Activated CD4-positive, alpha-beta T cell treated with anti-CD3 and anti-CD28 coated beads, Interleukin-2, amount 50 U/mL, for 4 hours (primary cell): Measurements from ENCODE around the gene SIVA1.
A peak's percentile ranks its signal among the peaks of the same experiment; 100 is the strongest.

Experiments
- DNase-seq, 2 experiments: peaks; one replicate each; pipeline ENCODE4 v3.0.0-alpha.2; 2020

Gene SIVA1

DNA sequence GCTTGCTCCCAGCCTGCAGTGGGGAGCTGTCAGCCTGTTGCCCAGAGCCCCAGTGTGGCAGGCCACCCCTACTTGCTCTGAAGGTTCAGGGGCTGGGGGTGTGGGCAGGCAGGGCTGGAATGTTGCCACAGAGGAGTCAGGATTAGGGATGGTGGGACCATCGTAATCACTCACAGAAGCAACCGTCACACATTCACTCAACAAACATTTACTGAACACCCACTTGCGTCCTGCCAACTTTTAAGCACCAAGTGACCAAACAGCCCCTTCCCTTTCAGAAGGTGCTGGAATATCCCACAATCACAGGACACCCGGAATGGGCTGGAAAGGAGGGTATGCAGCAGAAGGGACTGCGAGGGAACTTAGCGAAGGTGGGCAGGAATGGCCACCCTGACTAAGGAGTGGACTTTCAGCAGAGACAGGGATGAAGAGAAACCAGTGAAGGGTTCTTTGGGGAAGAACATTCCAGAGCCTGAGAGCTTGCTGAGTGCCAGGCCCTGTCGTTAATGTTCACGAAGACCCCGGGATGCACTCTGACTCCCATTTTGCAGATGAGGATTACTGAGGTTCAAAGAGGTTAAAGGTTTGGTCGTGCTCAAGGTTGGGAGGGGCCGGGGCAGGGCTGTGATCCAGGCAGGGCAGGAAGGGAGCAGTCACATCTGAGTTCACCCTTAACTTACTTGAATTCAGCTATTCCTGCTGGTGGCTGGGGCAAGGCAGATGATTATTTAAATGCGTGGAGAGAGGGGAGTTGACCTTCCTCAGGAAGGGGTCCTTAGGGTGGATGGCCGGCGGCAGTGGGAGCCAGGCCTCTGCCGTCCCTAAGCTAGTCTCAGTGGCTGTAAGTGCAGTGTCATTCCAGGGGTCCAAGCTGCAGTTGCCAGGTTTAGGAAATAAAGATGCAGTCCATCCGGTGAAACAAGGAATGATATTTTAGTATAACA, 45.6 kb downstream of the SIVA1 start:
- no peak for DNase-seq

- DNase-seq: no peak
Measured at GRCh38 chr14:104799244-104800014, 46.5 kb downstream of the SIVA1 start.

- peak; percentile 77 to 82 for DNase-seq
Measured at GRCh38 chr14:104800015-104800770, 47.2 kb downstream of the SIVA1 start.

DNA sequence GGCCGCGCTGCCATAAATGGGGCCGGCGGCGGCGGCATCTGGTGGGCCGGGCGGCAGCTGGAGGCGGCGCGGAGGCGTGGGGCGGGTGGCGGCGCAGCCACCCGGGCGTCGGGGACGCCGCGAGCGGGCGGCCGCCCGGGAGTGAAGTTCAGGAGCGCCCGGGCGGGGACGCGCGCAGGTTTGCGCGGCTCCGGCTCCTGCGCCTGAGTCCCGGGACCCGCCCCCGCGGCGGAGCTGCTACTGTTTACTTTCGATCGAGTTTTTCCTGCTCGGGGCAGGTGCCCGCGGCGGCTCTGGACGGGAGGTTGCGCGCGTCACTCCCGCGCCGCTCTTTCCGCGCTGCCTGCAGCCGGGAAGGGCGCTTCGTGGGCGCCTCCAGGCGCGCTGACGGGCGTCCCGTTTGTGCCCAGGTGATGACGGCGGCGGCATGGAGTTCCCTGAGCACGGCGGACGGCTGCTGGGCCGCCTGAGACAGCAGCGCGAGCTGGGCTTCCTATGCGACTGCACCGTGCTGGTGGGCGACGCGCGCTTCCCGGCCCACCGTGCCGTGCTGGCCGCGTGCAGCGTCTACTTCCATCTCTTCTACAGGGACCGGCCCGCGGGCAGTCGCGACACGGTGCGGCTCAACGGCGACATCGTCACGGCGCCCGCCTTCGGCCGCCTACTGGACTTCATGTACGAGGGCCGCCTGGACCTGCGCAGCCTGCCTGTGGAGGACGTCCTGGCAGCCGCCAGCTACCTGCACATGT, 48.0 kb downstream of the SIVA1 start, which contains the start of gene ZBTB42:
Gene ZBTB42 (plus strand): TSS at position 331 of the 749 bp plus-strand sequence. CDS start 97 bp downstream, at position 428.
- peak; percentile 61 to 66 for DNase-seq

DNA sequence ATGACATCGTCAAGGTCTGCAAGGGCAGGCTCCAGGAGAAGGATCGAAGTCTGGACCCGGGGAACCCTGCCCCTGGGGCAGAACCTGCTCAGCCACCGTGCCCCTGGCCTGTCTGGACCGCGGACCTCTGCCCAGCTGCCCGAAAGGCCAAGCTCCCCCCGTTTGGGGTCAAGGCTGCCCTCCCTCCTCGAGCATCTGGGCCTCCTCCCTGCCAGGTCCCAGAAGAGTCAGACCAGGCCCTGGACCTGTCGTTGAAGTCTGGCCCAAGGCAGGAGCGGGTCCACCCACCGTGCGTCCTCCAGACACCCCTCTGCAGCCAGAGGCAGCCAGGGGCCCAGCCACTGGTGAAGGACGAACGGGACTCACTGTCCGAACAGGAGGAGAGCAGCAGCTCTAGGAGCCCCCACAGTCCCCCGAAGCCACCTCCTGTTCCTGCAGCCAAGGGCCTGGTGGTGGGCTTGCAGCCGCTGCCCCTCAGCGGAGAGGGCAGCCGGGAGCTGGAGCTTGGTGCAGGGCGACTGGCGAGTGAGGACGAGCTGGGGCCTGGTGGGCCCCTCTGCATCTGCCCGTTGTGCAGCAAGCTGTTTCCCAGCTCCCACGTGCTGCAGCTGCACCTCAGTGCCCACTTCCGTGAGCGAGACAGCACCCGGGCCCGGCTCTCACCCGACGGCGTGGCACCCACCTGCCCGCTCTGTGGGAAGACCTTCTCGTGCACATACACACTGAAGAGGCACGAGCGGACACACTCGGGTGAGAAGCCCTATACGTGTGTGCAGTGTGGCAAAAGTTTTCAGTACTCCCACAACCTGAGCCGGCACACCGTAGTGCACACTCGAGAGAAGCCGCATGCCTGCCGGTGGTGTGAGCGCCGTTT, 48.8 kb downstream of the SIVA1 start:
- no peak for DNase-seq

GRCh38 chr14:104802394-104803184, 49.6 kb downstream of the SIVA1 start:
- DNase-seq: no peak

DNA sequence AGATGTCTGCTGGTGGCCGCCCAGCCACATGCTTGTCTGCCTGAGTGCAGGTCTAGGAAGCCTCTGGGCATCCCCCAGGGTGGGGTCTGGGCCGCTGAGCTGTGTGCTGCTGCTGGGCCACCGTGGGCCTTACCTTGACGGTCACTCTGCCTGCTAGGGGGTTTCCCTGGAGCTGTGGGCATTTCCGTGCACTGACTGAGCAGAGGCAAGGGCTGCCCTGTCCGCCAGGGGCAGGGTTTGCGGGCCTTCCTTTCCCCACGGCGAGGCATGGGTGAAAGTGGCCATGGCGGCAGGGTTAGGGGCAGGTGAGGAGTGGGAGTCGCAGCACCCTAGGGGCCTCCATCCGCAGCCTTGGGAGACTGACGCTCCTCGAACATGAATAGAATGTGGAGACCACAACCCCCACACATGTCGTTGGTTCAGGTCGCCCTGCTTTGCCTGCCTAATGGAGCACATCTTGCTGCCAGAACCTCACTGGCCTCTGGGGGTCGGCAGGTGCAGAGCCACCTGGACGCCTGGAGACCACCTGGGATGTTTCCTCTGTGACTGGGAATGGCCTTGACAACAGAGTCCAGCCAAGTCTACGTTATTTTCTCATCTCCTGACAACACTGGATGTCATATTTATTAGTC, 50.4 kb downstream of the SIVA1 start:
- no peak for DNase-seq

- DNase-seq: no peak
Measured at GRCh38 chr14:104803912-104804410, 51.0 kb downstream of the SIVA1 start.

- no peak for DNase-seq
Measured at GRCh38 chr14:104804481-104805325, 51.8 kb downstream of the SIVA1 start.

DNA sequence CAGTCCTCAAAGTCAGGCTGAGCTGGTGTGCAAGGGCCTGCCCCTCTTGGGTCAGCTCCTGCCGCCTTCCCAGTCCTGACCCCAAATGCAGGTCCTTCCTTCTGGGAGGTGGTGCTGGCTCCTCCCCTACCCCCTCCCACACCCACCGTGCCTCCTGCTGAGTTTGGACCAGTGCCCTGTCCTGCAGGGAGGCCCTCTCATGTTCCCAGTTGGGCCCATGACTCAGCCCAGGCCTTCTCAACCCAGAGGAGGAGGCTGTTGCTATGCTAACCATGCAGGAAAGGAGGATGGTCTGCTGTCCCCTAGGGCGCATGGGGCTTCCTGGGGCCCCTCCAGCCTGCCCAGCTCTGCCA, 52.4 kb downstream of the SIVA1 start:
- no peak for DNase-seq

DNA sequence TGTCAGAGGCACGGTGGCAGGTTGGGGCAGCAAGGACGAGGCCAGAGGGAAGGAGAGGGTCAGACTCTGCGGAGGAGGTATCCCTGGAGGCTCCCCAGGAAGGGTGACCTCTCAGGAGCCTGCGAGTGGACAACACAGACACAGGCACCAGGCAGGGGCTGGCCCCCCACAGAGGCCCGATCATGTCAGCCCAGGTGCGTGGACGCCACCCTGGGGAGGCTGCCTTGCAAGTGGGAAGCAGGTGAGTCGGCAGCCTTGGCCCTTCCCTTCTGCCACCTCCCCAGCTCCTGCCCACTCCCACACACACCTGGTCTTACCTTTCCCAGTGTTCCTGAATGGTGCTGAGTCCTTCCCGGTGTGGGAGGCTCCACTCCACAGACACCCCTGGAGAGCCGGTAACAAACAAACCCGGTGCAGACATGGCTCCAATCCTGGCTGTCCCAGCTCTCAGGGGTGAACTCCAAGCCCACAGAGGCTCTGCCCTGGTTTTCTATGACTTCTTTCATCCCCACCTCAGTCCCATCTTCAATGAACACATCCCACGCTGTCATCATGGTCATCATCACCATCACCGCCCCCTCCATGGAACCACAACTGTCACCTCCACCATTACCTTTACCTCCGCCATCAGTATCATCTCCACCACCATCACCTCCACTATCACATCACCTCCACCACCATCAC, 53.1 kb downstream of the SIVA1 start:
- no peak for DNase-seq

DNA sequence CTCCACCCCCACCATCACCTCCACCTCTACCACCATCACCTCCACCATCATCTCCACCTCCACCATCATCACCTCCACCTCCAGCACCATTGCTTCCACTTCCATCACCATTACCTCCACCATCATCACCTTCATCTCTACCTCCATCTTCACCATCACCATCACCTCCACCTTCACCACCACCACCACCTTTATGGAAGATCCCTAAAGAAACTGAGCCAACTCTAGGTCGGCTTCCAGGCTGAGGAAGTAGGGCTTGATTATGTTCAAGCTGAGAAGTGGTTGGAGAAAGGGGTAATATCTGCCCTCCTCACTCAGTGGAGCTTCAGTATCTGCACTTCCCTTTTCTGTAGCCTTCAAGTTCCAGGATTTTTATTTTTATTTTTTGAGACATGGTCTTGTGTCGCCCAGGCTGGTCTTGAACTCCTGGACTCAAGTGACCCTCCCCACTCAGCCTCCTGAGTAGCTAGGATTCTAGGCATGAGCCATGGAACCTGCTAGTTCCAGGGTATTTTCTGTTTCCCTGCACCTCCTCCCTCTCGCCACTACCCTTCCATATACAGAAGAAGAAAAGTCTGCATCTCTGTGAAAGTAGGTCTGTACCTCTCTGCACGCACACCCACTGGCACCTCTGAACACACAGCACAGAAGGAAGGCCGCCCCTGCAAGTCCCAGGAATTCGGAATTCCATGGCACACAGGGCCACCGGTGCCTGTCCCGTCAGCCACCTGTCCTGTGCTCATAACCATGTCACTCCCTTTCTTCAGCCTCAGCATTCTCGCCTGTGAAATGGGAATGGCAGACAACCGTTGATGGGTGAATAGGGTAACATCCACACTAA, 53.9 kb downstream of the SIVA1 start:
- DNase-seq: no peak

- DNase-seq: no peak
Measured at GRCh38 chr14:104808456-104808855, 55.5 kb downstream of the SIVA1 start.
